Calu3 (cell line): ENCODE results near the gene SYNE1. TPM values are rescaled to one million over a fixed set of nuclear protein-coding genes. Genes with fewer than 3 reads are reported as not detected.

Experiments
- BruUV-seq: library from RNA; stranded (reverse); fragments of 400-500 nt; replicated peaks from 2 replicates; lab custom pipeline; 2021; lab: Mats Ljungman, UMichigan
- CTCF ChIA-PET: fragments of 300-600 bp; sonication (Branson Sonifier 250); formaldehyde crosslinking; loops from one replicate; lab custom pipeline; 2022; ENCODE audit warnings: antibody characterized with exemption; lab: Charles Lee
- DNase-seq: peaks from one replicate; pipeline ENCODE4 v3.0.0; 2022
- H3K27ac Mint-ChIP-seq: one replicate; pipeline ENCODE4 v1.8.0; 2022; ENCODE audit warnings: mixed read lengths; ENCODE audit not compliant: unreplicated experiment
- H3K27me3 Mint-ChIP-seq: one replicate; pipeline ENCODE4 v1.8.0; 2022; ENCODE audit warnings: mixed read lengths; ENCODE audit not compliant: unreplicated experiment
- H3K36me3 Mint-ChIP-seq: one replicate; pipeline ENCODE4 v1.8.0; 2022; ENCODE audit warnings: mild to moderate bottlenecking, moderate library complexity, mixed read lengths; ENCODE audit not compliant: insufficient read depth, unreplicated experiment
- H3K4me1 Mint-ChIP-seq: one replicate; pipeline ENCODE4 v1.8.0; 2022; ENCODE audit warnings: mild to moderate bottlenecking, low read depth, mixed read lengths; ENCODE audit not compliant: unreplicated experiment
- H3K4me3 Mint-ChIP-seq: one replicate; pipeline ENCODE4 v1.8.0; 2022; ENCODE audit warnings: mild to moderate bottlenecking, low read depth, moderate library complexity, mixed read lengths; ENCODE audit not compliant: unreplicated experiment
- H3K9me3 Mint-ChIP-seq: one replicate; pipeline ENCODE4 v1.8.0; 2022; ENCODE audit warnings: low read depth, mixed read lengths; ENCODE audit not compliant: unreplicated experiment
- intact Hi-C: fragments of 100-400 bp; cut with micrococcal nuclease; formaldehyde crosslinking; loops from one replicate; pipeline ENCODE4 v1.10.0; 2022; ENCODE audit not compliant: unreplicated experiment
- total RNA-seq: library from RNA; stranded (reverse); gene quantifications from 2 replicates; pipeline ENCODE4 v1.2.3, GENCODE V29; 2022
- TF ChIP-seq, protein P1 (sequence below): fragments of 200-600 bp; IDR thresholded peaks from one replicate; pipeline ENCODE4 v1.8.0; 2022; ENCODE audit warnings: antibody characterized with exemption; ENCODE audit not compliant: unreplicated experiment

The SYNE1 gene
- total RNA-seq, 1 experiment from 2014 or later = 28.1 TPM

GRCh38 chr6:152091201-152091600 is 546.0 kb downstream of the SYNE1 start:
- Mint-ChIP-seq H3K9me3 (no peaks in the 10 kb centered on the region), H3K4me1 (peaks cover 30% of the 10 kb centered on the region), H3K36me3 (peaks cover 5% of the 10 kb centered on the region), H3K27me3 (no peaks in the 10 kb centered on the region), H3K27ac (no peak overlapping the region), H3K4me3 (no peak overlapping the region)
- DNase-seq = no peak
- TF ChIP-seq, protein P1, sequence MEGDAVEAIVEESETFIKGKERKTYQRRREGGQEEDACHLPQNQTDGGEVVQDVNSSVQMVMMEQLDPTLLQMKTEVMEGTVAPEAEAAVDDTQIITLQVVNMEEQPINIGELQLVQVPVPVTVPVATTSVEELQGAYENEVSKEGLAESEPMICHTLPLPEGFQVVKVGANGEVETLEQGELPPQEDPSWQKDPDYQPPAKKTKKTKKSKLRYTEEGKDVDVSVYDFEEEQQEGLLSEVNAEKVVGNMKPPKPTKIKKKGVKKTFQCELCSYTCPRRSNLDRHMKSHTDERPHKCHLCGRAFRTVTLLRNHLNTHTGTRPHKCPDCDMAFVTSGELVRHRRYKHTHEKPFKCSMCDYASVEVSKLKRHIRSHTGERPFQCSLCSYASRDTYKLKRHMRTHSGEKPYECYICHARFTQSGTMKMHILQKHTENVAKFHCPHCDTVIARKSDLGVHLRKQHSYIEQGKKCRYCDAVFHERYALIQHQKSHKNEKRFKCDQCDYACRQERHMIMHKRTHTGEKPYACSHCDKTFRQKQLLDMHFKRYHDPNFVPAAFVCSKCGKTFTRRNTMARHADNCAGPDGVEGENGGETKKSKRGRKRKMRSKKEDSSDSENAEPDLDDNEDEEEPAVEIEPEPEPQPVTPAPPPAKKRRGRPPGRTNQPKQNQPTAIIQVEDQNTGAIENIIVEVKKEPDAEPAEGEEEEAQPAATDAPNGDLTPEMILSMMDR = no peak
- intact Hi-C loops = no loop called here
- CTCF ChIA-PET = no interaction called here
- no TSS peak for BruUV-seq

DNA sequence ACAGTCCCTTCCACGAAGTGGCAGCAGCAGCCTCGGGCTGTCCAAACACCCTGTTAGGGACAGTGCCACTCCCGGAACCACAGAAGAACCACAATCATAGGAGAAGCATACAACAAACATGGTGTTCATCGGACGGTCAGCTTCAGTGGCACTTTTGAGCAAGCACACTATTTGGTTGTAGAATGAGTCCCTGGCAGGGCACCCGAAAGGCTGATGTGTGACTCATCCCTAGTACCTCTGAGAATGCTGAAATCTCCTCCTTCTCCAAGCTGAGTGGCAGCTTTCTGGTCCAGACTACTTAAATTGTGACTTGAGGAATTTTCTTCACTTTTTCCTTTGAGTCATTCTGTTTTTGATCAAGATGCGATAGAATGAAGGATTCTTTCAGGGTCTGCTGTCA is 547.2 kb downstream of the SYNE1 start:
- TF ChIP-seq, protein P1 = no peak
- Mint-ChIP-seq H3K27me3 (no peaks in the 10 kb centered on the region), H3K27ac (no peak overlapping the region), H3K36me3 (peaks cover 3% of the 10 kb centered on the region), H3K4me1 (peaks cover 25% of the 10 kb centered on the region), H3K4me3 (no peak overlapping the region), H3K9me3 (no peaks in the 10 kb centered on the region)
- BruUV-seq = no TSS peak
- CTCF ChIA-PET = no interaction called here
- no peak for DNase-seq
- intact Hi-C loops = no loop called here

- H3K27ac Mint-ChIP-seq = no peak overlapping the region
- no peaks in the 10 kb centered on the region for H3K27me3 Mint-ChIP-seq
- peaks cover 14% of the 10 kb centered on the region for H3K4me1 Mint-ChIP-seq
- BruUV-seq = no TSS peak
- H3K9me3 Mint-ChIP-seq = no peaks in the 10 kb centered on the region
- intact Hi-C loops = no loop called here
- CTCF ChIA-PET = no interaction called here
- TF ChIP-seq, protein P1 = no peak
- no peak overlapping the region for H3K4me3 Mint-ChIP-seq
- no peaks in the 10 kb centered on the region for H3K36me3 Mint-ChIP-seq
- DNase-seq = no peak
These were observed 549.5 kb downstream of the SYNE1 start for GRCh38 chr6:152087701-152088100.

DNA sequence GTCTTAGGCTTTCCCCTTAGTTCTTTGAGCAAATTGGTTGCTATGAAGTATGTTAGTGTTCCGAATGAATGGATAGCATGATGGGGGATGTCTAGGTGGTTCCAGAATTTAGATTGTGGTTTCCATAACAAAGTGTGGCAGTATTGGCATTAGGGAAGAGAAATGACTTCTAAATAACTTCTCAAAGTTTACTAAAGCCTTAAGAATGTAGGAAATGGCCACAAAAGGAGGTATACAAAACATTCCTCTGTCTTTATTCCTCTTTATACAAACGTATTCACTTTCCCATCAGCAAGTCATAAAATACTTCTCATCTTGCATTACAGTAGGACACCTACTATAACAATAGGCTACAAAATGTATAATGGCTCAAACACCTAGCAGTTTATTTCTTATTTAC is 550.1 kb downstream of the SYNE1 start:
- TF ChIP-seq, protein P1 = no peak
- no peaks in the 10 kb centered on the region for H3K9me3 Mint-ChIP-seq
- no peak overlapping the region for H3K27ac Mint-ChIP-seq
- DNase-seq = no peak
- BruUV-seq = no TSS peak
- no peaks in the 10 kb centered on the region for H3K36me3 Mint-ChIP-seq
- no peak overlapping the region for H3K4me3 Mint-ChIP-seq
- no peaks in the 10 kb centered on the region for H3K27me3 Mint-ChIP-seq
- CTCF ChIA-PET = no interaction called here
- H3K4me1 Mint-ChIP-seq = peaks cover 10% of the 10 kb centered on the region
- intact Hi-C loops = no loop called here
